Coronary artery (tissue), 2 donors: Measurements from ENCODE around the gene RNU4-1.
"Not testable (repeated sequence)": the region's sequence is repeated elsewhere in the genome, so short reads cannot be mapped to it uniquely, and the experiment has no call there.

Experiments
- DNase-seq: peaks from one replicate; pipeline ENCODE4 v3.0.0-alpha.2; 2017; ENCODE audit warnings: low spot score
- H3K27ac ChIP-seq, 2 donors: fragments of 200-600 bp; sonication (generic); one replicate each; pipeline ENCODE4 v1.5.1; 2016 to 2019
- H3K4me3 ChIP-seq: fragments of 200-600 bp; sonication (generic); 2 replicates; pipeline ENCODE4 v1.5.1; 2016; ENCODE audit warnings: mild to moderate bottlenecking, moderate library complexity
- TF ChIP-seq, protein P1 (sequence below): fragments of 200-600 bp; sonication (generic); IDR thresholded peaks from one replicate; pipeline ENCODE4 v1.5.1; 2019; ENCODE audit warnings: antibody characterized with exemption

The RNU4-1 gene

DNA sequence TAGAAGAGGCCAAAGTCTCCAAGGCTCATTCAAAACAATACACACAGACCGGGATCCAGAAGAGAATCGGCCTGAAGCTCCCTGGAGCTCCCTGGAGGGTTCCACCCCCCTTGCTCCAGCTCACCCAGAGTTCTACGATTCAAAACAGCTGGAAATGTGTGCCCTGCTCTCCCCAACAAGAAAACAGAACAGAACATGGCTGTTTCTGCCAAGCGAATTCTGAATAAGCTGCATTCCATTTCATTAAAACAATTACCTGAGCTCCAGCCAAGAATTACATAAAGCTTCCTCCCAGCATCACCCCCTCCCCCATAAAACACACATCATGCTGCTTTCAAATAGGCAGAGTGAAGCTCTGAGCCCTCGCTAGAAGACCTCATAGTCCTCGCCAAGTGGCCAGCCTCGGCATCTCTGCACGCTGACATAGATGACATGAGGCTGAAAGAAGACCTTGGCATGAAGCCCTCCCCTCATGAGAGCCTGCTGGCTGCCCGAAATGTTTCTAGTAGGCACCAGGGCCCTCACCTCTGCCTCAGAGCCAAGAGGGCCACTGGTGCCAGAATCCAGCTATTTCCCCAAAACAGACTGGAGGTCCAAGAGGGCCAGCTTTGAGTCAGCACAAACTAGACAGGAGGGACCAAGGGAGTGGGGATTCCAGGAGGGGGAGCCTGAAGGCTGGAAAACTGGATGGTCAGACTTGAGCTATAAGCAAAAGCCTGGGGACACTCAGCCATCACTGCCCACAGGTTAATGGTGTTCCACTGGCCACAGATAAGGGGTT lies 35.8 kb downstream of the RNU4-1 start:
- no peak for DNase-seq
- TF ChIP-seq, protein P1, sequence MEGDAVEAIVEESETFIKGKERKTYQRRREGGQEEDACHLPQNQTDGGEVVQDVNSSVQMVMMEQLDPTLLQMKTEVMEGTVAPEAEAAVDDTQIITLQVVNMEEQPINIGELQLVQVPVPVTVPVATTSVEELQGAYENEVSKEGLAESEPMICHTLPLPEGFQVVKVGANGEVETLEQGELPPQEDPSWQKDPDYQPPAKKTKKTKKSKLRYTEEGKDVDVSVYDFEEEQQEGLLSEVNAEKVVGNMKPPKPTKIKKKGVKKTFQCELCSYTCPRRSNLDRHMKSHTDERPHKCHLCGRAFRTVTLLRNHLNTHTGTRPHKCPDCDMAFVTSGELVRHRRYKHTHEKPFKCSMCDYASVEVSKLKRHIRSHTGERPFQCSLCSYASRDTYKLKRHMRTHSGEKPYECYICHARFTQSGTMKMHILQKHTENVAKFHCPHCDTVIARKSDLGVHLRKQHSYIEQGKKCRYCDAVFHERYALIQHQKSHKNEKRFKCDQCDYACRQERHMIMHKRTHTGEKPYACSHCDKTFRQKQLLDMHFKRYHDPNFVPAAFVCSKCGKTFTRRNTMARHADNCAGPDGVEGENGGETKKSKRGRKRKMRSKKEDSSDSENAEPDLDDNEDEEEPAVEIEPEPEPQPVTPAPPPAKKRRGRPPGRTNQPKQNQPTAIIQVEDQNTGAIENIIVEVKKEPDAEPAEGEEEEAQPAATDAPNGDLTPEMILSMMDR: no peak
- peak overlapping the region; percentile 77 to 79 for H3K27ac ChIP-seq
- H3K4me3 ChIP-seq: peak overlapping the region; percentile 42

DNA sequence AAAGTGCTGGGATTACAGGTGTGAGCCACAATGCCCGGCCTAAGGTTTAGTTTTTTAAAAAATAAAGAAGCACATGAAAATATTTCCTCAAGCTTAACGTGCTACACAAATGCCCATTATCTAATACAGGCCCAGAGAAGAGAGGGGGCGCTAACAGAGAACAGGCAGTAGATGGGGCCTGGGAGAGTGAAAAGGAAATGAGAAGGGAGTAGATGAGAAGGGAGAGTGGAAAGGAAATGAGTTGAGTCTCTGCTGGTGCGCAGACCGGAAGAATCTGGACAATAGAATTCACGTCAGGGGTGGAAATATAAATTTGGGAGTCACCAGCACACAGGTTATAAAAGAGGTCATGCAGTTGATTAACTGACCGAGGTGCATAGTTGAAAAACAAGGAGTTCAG lies 38.2 kb downstream of the RNU4-1 start:
- TF ChIP-seq, protein P1: no peak
- H3K4me3 ChIP-seq: no peak overlapping the region
- no peak for DNase-seq
- H3K27ac ChIP-seq: peak overlapping the region in 1 of 2 donors; percentile 37

DNA sequence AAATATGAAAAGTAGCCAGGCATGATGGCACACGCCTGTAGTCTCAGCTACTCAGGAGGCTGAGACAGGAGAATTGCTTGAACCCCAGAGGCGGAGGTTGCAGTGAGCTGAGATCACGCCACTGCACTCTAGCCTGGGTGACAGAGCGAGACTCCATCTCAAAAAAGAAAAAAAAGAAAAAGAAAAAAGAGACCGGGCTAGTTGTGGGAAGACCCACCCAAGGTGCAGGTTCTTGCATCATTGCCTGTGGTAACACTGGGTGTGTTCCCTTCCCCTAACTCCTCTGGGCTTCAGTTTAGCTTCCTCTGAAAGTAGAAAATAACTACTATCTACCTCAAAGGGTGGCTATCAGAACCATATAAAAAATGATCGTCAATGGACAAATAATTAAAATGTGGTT lies 39.7 kb downstream of the RNU4-1 start:
- H3K4me3 ChIP-seq, DNase-seq: not testable (repeated sequence)
- peak overlapping the region in 1 of 2 donors; percentile 37 for H3K27ac ChIP-seq

DNA sequence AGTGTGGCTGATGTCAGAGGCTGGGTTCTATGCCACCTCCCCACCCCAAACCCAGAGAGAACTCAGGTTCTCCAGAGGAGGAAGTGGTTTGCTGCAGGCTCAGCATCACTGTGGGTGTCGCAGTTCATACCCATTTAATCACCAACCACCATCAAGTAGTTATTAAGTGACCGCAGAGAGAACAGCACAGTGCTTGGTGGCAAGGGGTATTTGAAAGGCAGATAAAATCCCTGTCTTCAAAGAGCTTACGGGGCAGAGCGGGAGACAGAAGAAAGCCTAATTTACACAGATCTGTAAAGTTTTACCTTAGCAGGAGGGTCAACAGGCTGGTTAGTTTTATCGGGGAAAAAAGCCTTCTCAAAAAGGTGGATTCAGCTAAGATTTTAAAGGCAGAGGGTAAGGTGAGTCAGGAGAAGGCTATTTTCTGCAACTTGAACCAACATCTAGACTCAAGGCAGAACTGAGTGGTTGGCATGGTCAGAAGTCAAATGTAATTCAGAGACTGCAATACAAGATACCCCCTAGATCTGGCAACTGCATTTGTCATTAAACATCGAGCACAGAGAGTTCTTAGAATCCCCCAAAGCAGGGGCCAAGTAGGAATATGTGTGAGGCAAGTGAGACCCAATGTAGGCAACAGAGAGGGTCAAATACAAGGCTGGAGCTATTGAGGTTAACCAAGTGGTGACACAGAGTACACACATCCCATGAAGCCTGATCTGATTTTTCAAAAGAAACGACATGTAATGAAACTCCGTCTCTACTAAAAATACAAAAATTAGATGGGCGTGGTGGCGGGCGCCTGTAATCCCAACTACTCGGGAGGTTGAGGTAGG lies 40.7 kb downstream of the RNU4-1 start:
- H3K27ac ChIP-seq: peak overlapping the region in 1 of 2 donors; percentile 54
- no peak overlapping the region for H3K4me3 ChIP-seq
- TF ChIP-seq, protein P1: no peak
- DNase-seq: no peak

DNA sequence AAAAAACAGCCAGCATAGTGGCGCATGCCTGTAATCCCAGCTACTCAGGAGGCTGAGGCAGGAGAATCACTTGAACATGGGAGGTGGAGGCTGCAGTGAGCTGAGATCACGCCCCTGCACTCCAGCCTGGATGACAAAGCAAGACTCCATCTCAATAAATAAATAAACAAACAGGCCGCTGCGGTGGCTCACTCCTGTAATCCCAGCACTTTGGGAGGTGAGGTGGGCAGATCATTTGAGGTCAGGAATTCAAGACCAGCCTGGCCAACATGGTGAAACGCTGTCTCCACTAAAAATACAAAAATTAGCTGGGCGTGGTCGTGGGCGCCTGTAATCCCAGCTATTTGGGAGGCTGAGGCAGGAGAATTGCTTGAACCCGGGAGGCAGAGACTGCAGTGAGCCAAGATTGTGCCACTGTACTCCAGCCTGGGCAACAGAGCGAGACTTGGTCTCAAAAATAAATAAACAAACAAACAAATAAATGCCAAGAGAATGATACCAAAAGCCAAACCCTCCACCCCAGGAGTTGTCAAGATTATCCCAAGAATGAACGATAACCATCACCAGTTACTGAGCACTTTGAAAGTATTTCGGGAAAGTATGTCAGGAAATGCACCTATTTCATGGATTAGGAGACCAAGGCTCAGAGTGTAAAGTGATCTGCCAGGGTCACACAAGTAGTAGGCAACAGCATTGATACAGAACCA lies 41.5 kb downstream of the RNU4-1 start:
- not testable (repeated sequence) for DNase-seq, H3K4me3 ChIP-seq
- H3K27ac ChIP-seq: peak overlapping the region in 1 of 2 donors; percentile 54

DNA sequence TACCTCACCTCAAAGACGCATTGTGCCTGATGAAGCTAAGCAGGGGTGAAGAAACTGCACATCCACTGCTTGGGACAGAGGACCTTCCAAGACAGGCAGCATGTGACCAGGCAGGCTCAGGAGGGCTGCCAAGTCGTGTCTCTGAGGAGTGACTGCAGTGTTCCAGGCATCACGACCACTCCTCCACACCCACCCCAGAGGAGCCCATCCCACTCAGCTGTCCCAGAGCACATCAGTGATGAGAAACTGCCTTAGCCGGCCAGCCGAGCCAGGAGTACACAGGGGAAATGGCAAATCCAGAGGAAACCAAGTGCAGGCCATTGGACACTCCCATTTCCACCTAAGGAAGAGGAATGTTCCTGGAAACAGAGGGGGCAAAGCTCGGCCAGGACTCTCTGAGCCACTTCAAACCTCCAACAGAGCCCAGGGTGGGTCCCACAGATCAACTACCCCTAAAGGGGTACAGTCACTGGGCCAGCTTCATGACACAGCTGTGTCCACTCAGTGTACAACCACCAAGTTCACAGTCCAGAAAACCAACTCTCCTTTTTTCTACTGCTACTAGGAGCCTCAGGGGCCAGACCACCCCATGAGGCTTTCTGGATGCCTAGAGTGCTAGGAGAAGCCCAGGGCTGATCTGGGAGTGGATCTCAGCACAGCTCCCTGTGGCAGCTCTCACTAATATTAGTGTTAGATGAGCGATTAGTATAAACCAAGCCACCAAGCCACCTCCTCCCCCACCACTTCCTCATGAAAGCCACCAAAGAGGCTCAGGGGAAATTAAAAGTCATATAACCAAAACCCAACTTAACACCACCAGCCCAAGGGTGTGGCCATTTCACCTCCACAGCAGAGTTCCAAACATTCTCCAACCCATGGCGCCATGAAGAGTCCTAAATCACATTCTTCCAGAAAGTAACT lies 42.9 kb downstream of the RNU4-1 start:
- H3K4me3 ChIP-seq: peak overlapping the region; percentile 46
- no peak for DNase-seq

More for the DNA sequence above, 42.9 kb downstream of the RNU4-1 start:
- TF ChIP-seq, protein P1: no peak
- peak overlapping the region; percentile 32 to 75 for H3K27ac ChIP-seq
